Activated T-cell treated with anti-CD3 and anti-CD28 coated beads for 48 hours (primary cell): ENCODE measurements around the gene GRHPR.

ENCODE experiments used
- DNase-seq: peaks from one replicate; pipeline ENCODE4 v3.0.0-alpha.2; 2020; ENCODE audit warnings: low read depth

Gene GRHPR

DNA sequence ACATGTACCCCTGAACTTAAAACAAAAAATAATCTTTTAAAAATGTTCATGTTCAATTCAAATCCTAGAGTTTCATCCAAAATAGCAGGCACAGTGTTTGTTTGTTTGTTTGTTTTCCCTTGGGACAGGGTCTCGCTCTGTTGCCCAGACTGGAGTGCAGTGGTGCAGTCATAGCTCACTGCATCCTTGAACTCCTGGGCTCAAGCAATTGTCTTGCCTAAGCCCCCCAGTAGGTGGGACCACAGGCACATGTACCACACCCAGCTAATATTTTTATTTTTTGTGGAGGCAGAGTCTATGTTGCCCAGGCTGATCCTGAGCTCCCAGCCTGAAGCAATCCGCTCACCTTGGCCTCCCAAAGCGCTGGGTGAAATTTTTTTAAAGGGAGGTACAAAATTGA is 58.3 kb downstream of the GRHPR start:
- DNase-seq: no peak

DNA sequence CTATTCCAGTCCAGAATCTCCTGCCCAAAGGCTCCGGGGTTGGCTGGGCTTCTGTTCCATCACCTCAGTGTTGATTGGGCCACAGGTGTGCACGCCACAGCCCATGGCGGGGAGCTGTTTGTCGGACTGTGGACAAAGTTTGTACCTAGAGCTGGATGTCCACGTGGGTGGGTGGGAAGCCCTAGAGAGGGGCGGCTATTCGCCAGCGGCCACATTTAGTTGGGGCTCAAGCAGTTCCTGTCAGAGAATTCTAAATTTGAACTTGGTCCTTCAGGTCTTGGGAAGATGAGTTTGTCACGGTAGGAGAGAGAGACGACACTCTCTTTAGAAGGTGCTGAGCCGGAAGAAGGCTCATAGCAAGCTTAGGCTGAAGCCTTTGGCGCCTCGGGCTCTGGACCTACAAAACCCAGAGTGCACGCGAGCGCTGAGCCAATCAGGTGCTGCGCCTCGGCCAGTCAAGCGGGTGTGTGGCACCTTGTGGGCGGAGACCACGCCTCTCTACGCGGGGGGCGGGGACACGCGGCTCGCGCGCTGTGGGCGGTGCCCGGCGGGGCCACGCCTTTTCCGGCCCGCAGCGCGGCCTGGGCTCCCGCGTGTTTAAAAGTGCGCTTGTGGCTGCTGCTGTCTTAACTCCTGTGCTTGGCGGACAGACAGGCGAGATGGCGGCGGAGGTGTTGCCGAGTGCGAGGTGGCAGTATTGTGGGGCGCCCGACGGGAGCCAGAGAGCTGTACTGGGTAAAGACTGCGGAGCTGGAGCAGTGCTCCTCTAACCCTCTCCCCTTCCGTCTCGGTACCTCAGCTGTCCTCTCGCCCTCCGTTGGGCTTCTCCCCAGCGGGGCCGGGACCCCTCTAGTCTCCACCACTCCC is 63.1 kb downstream of the GRHPR start, which contains the start of gene POLR1E:
TSS of gene POLR1E (plus strand) at position 560 of the 867 bp plus-strand sequence. CDS start at position 660, 100 bp downstream.
- peak; percentile 96 for DNase-seq

DNA sequence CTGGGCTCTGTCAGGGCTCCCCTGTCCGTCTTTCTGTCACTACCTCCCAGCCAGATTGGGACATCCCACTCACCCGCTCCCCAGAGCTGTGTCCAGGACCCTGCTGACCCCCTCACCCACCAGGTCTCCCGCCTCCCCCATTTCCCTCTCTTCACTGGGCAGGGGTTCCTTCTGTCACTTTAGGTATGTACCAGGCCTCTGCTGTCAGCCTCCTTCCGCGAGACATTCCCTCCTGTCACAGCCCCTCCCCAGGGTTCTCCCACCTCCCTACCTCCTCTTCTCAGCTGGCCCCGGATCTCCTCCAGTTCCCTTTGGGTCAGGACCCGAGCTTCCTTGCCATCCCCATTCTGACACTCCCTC is 63.7 kb downstream of the GRHPR start:
- DNase-seq: no peak
